Duodenal mucosa (tissue), 2 donors: ENCODE measurements around the gene SLC9A5.

Experiments used
- H3K27ac ChIP-seq: one replicate; pipeline ENCODE4 v1.7.0; 2013; ENCODE audit warnings: low read depth, low read length
- H3K27me3 ChIP-seq, 2 donors: one replicate each; pipeline ENCODE4 v1.7.0; 2013; ENCODE audit warnings: low read length in 2 of 2, control low read depth in 1 of 2; ENCODE audit not compliant: insufficient read depth in 2 of 2, control insufficient read depth in 1 of 2
- H3K36me3 ChIP-seq, 2 donors: one replicate each; pipeline ENCODE4 v1.7.0; 2013; ENCODE audit warnings: low read length in 2 of 2, control low read depth in 1 of 2; ENCODE audit not compliant: insufficient read depth in 2 of 2, control insufficient read depth in 1 of 2
- H3K4me1 ChIP-seq, 2 donors: one replicate each; pipeline ENCODE4 v1.7.0; 2013; ENCODE audit warnings: low read length in 2 of 2, control low read depth in 1 of 2; ENCODE audit not compliant: insufficient read depth in 2 of 2, control insufficient read depth in 1 of 2
- H3K4me3 ChIP-seq, 2 donors: one replicate each; pipeline ENCODE4 v1.7.0; 2013; ENCODE audit warnings: low read length in 2 of 2, low read depth in 1 of 2
- H3K9ac ChIP-seq, 2 donors: one replicate each; pipeline ENCODE4 v1.7.0; 2013; ENCODE audit warnings: low read length in 2 of 2, low read depth in 1 of 2
- H3K9me3 ChIP-seq, 2 donors: one replicate each; pipeline ENCODE4 v1.7.0; 2013; ENCODE audit warnings: low read length in 2 of 2, control low read depth in 1 of 2; ENCODE audit not compliant: control insufficient read depth in 1 of 2

The SLC9A5 gene

GRCh38 chr16:67281536-67282446 is 33.0 kb downstream of the SLC9A5 start:
- Histone ChIP-seq H3K36me3 (no peaks in the 10 kb centered on the region), H3K27ac (no peak overlapping the region), H3K4me1 (peaks cover 11 to 15% of the 10 kb centered on the region in 2 donors), H3K4me3 (no peak overlapping the region), H3K27me3 (no peaks in the 10 kb centered on the region), H3K9ac (no peak overlapping the region), H3K9me3 (no peaks in the 10 kb centered on the region)

- peaks cover 11 to 13% of the 10 kb centered on the region in 2 donors for H3K4me1 ChIP-seq
- H3K27me3 ChIP-seq: no peaks in the 10 kb centered on the region
- H3K9me3 ChIP-seq: no peaks in the 10 kb centered on the region
- no peak overlapping the region for H3K9ac ChIP-seq
- H3K4me3 ChIP-seq: no peak overlapping the region
- H3K27ac ChIP-seq: no peak overlapping the region
- no peaks in the 10 kb centered on the region for H3K36me3 ChIP-seq
Observed at GRCh38 chr16:67282447-67282805, 33.6 kb downstream of the SLC9A5 start.

GRCh38 chr16:67283039-67283825 is 34.5 kb downstream of the SLC9A5 start:
- Histone ChIP-seq H3K9ac (no peak overlapping the region), H3K27me3 (no peaks in the 10 kb centered on the region), H3K4me3 (no peak overlapping the region), H3K9me3 (no peaks in the 10 kb centered on the region), H3K36me3 (no peaks in the 10 kb centered on the region), H3K27ac (no peak overlapping the region), H3K4me1 (peaks cover 6% of the 10 kb centered on the region in 2 donors)

GRCh38 chr16:67283826-67284555 is 35.2 kb downstream of the SLC9A5 start:
- Histone ChIP-seq H3K4me3 (no peak overlapping the region), H3K4me1 (no peaks in the 10 kb centered on the region), H3K9me3 (no peaks in the 10 kb centered on the region), H3K36me3 (no peaks in the 10 kb centered on the region), H3K27me3 (no peaks in the 10 kb centered on the region), H3K9ac (no peak overlapping the region), H3K27ac (no peak overlapping the region)

GRCh38 chr16:67284699-67285646 is 36.2 kb downstream of the SLC9A5 start:
- no peaks in the 10 kb centered on the region for H3K4me1 ChIP-seq
- no peaks in the 10 kb centered on the region for H3K36me3 ChIP-seq
- H3K27ac ChIP-seq: no peak overlapping the region
- no peaks in the 10 kb centered on the region for H3K9me3 ChIP-seq
- no peak overlapping the region for H3K4me3 ChIP-seq
- no peak overlapping the region for H3K9ac ChIP-seq
- H3K27me3 ChIP-seq: no peaks in the 10 kb centered on the region

- H3K36me3 ChIP-seq: no peaks in the 10 kb centered on the region
- H3K4me1 ChIP-seq: no peaks in the 10 kb centered on the region
- H3K9me3 ChIP-seq: no peaks in the 10 kb centered on the region
- no peak overlapping the region for H3K27ac ChIP-seq
- no peak overlapping the region for H3K9ac ChIP-seq
- no peaks in the 10 kb centered on the region for H3K27me3 ChIP-seq
- H3K4me3 ChIP-seq: no peak overlapping the region
Observed at GRCh38 chr16:67286441-67287235, 37.9 kb downstream of the SLC9A5 start.

- Histone ChIP-seq H3K36me3 (no peaks in the 10 kb centered on the region), H3K27me3 (no peaks in the 10 kb centered on the region), H3K9ac (no peak overlapping the region), H3K4me3 (no peak overlapping the region), H3K4me1 (no peaks in the 10 kb centered on the region), H3K27ac (no peak overlapping the region), H3K9me3 (no peaks in the 10 kb centered on the region)
Observed at GRCh38 chr16:67287960-67288359, 39.2 kb downstream of the SLC9A5 start.

- no peaks in the 10 kb centered on the region for H3K27me3 ChIP-seq
- no peak overlapping the region for H3K4me3 ChIP-seq
- no peak overlapping the region for H3K9ac ChIP-seq
- no peaks in the 10 kb centered on the region for H3K9me3 ChIP-seq
- H3K4me1 ChIP-seq: no peaks in the 10 kb centered on the region
- no peak overlapping the region for H3K27ac ChIP-seq
- H3K36me3 ChIP-seq: no peaks in the 10 kb centered on the region
Observed at GRCh38 chr16:67291461-67291860, 42.7 kb downstream of the SLC9A5 start.
